Adrenal gland (tissue), 5 donors: ENCODE data around the gene SNED1.

Source experiments
- CTCF ChIP-seq, 6 experiments: fragments of 450-650 bp in 4 of 6; fragments of 200-600 bp in 2 of 6; sonication (generic) in 1 of 6; IDR thresholded peaks; 1 replicate in 5 of 6; 2 replicates in 1 of 6; pipeline versions ENCODE4 v1.5.1 to v1.8.0; 2016 to 2021; ENCODE audit warnings: antibody characterized with exemption in 6 of 6, mild to moderate bottlenecking in 2 of 6, moderate library complexity in 1 of 6
- POLR2A ChIP-seq, 2 donors: fragments of 450-650 bp; IDR thresholded peaks; one replicate each; pipeline ENCODE4 v1.6.1; 2017; ENCODE audit warnings: antibody characterized with exemption in 2 of 2, mild to moderate bottlenecking in 2 of 2, moderate library complexity in 1 of 2
- donor health status: DM: no; HTN: no; CAD: no.

- no peak for TF ChIP-seq CTCF (IDR thresholded peaks at IDR 0.05)
- no peak for TF ChIP-seq POLR2A (IDR thresholded peaks at IDR 0.05)
These were observed 52.5 kb downstream of the SNED1 start for GRCh38 chr2:241050624-241051577.
